HCT116 (cell line): ENCODE results near the gene PRKG1. TPM values are rescaled to one million over a fixed set of nuclear protein-coding genes. Genes with fewer than 3 reads are reported as not detected.

Experiments
- ATAC-seq: fragments of 200-7000 bp; cut with Tn5 transposase; 2 replicates; pipeline ENCODE4 v1.9.1; 2020; ENCODE audit warnings: mild to moderate bottlenecking, moderate library complexity
- BruUV-seq: library from RNA; stranded (reverse); fragments of 400-500 nt; replicated peaks from 2 replicates; lab custom pipeline; 2021; lab: Mats Ljungman, UMichigan
- CTCF ChIA-PET: fragments of 300-600 bp; sonication (Branson Sonifier 250); formaldehyde crosslinking; loops from one replicate; lab custom pipeline; 2021; ENCODE audit warnings: antibody characterized with exemption; lab: Charles Lee
- POLR2A ChIA-PET: fragments of 300-600, 350-600 bp; sonication (Branson Sonifier 250); formaldehyde crosslinking; loops from one replicate; lab custom pipeline; 2021; ENCODE audit warnings: antibody characterized with exemption; lab: Charles Lee
- RAD21 ChIA-PET, 2 experiments: fragments of 300-600 bp; sonication (Branson Sonifier 250); formaldehyde crosslinking; loops; one replicate each; lab custom pipeline; 2023; ENCODE audit warnings: low total read pairs in 2 of 2; ENCODE audit not compliant: uncharacterized antibody in 2 of 2, unreplicated experiment in 2 of 2, low non-redundant PET in 1 of 2; lab: Charles Lee
- DNase-seq: peaks from one replicate; pipeline ENCODE4 v3.0.0-alpha.2; 2010; ENCODE audit warnings: low read depth, low spot score
- H2AFZ ChIP-seq: fragments of 200-600 bp; shearing (Covaris generic), sonication (generic); 2 replicates; pipeline ENCODE4 v1.6.1; 2017; ENCODE audit warnings: low read depth, mixed run types, mixed read lengths, antibody characterized with exemption, low read length; ENCODE audit not compliant: poor library complexity, severe bottlenecking
- H3K27ac ChIP-seq: 2 replicates; pipeline ENCODE4 v1.5.1; 2012; ENCODE audit warnings: low read depth, low read length
- H3K27me3 ChIP-seq: fragments of 200-600 bp; sonication (generic); 2 replicates; pipeline ENCODE4 v1.6.1; 2016; ENCODE audit warnings: mixed run types, low read length, mixed read lengths; ENCODE audit not compliant: insufficient read depth
- H3K36me3 ChIP-seq, 2 experiments: fragments of 200-500 bp in 1 of 2; fragments of 200-600 bp in 1 of 2; sonication (Bioruptor generic) in 1 of 2; sonication (generic) in 1 of 2; 2 replicates each; pipeline versions ENCODE4 v1.5.1 to v1.6.1; 2014 to 2016; ENCODE audit warnings: low read length in 2 of 2, inconsistent platforms in 1 of 2, mixed read lengths in 1 of 2, mixed run types in 1 of 2; ENCODE audit not compliant: insufficient read depth in 2 of 2, control insufficient read depth in 1 of 2
- H3K4me1 ChIP-seq, 2 experiments: fragments of 200-600 bp in 1 of 2; sonication (generic) in 1 of 2; 2 replicates each; pipeline versions ENCODE4 v1.5.1 to v1.6.1; 2012 to 2017; ENCODE audit warnings: low read length in 2 of 2, inconsistent platforms in 1 of 2, mild to moderate bottlenecking in 1 of 2, mixed read lengths in 1 of 2, mixed run types in 1 of 2, moderate library complexity in 1 of 2; ENCODE audit not compliant: insufficient read depth in 2 of 2, control insufficient read depth in 1 of 2
- H3K4me2 ChIP-seq: fragments of 200-600 bp; sonication (generic); 2 replicates; pipeline ENCODE4 v1.6.1; 2017; ENCODE audit warnings: mixed run types, low read length, mixed read lengths
- H3K4me3 ChIP-seq, 2 experiments: fragments of 200-600 bp in 1 of 2; sonication (generic) in 1 of 2; replicated peaks in 1 of 2; 2 replicates each; pipeline ENCODE4 v1.5.1; 2011 to 2016; ENCODE audit warnings: low read length in 2 of 2, control low read depth in 1 of 2, low read depth in 1 of 2, mild to moderate bottlenecking in 1 of 2, mixed read lengths in 1 of 2, mixed run types in 1 of 2
- H3K79me2 ChIP-seq: fragments of 200-600 bp; sonication (generic); 2 replicates; pipeline ENCODE4 v1.6.1; 2017; ENCODE audit warnings: mild to moderate bottlenecking, mixed run types, low read length, moderate library complexity, mixed read lengths; ENCODE audit not compliant: insufficient read depth
- H3K9ac ChIP-seq: fragments of 200-600 bp; sonication (generic); 2 replicates; pipeline ENCODE4 v1.6.1; 2016; ENCODE audit warnings: low read length, mixed read lengths
- H3K9me2 ChIP-seq: fragments of 200-600 bp; sonication (generic), shearing (Covaris generic); 2 replicates; pipeline ENCODE4 v1.6.1; 2017; ENCODE audit warnings: mixed run types, mild to moderate bottlenecking, moderate library complexity; ENCODE audit not compliant: insufficient read depth
- H3K9me3 ChIP-seq, 2 experiments: fragments of 200-500 bp in 1 of 2; fragments of 200-600 bp in 1 of 2; sonication (Bioruptor generic) in 1 of 2; sonication (generic) in 1 of 2; 2 replicates each; pipeline ENCODE4 v1.6.1; 2014 to 2017; ENCODE audit warnings: low read length in 2 of 2, mixed read lengths in 2 of 2, inconsistent platforms in 1 of 2, low read depth in 1 of 2, mild to moderate bottlenecking in 1 of 2, mixed run types in 1 of 2, moderate library complexity in 1 of 2; ENCODE audit not compliant: control insufficient read depth in 1 of 2, insufficient read depth in 1 of 2
- H4K20me1 ChIP-seq: fragments of 200-600 bp; sonication (generic), shearing (Covaris generic); 2 replicates; pipeline ENCODE4 v1.6.1; 2017; ENCODE audit warnings: mixed run types, mild to moderate bottlenecking, moderate library complexity; ENCODE audit not compliant: insufficient read depth
- ATF3 ChIP-seq: IDR thresholded peaks from 2 replicates; pipeline ENCODE4 v1.6.1; 2012
- CTCF ChIP-seq, 3 experiments: fragments of 200-600 bp in 1 of 3; sonication (generic) in 1 of 3; IDR thresholded peaks in 2 of 3; conservative IDR thresholded peaks in 1 of 3; 2 replicates each; pipeline ENCODE4 v1.5.1; 2012 to 2017; ENCODE audit warnings: low read depth in 2 of 3, low read length in 2 of 3, antibody characterized with exemption in 1 of 3, borderline replicate concordance in 1 of 3, control low read depth in 1 of 3, mild to moderate bottlenecking in 1 of 3, mixed read lengths in 1 of 3, mixed run types in 1 of 3, moderate library complexity in 1 of 3; ENCODE audit not compliant: insufficient read depth in 1 of 3
- ELF1 ChIP-seq: IDR thresholded peaks from 2 replicates; pipeline ENCODE4 v1.6.1; 2012; ENCODE audit warnings: low read depth, borderline replicate concordance
- FOSL1 ChIP-seq: IDR thresholded peaks from 2 replicates; pipeline ENCODE4 v1.6.1; 2012; ENCODE audit warnings: low read depth
- JUND ChIP-seq: IDR thresholded peaks from 2 replicates; pipeline ENCODE4 v1.6.1; 2012
- MAX ChIP-seq: IDR thresholded peaks from 2 replicates; pipeline ENCODE4 v1.6.1; 2012
- POLR2AphosphoS5 ChIP-seq: IDR thresholded peaks from 2 replicates; pipeline ENCODE4 v1.6.1; 2011; ENCODE audit warnings: mild to moderate bottlenecking, low read depth, low read length, moderate library complexity
- REST ChIP-seq: IDR thresholded peaks from 2 replicates; pipeline ENCODE4 v1.6.1; 2012; ENCODE audit warnings: low read depth
- SRF ChIP-seq: IDR thresholded peaks from 2 replicates; pipeline ENCODE4 v1.6.1; 2012; ENCODE audit warnings: low read depth
- TCF7L2 ChIP-seq: IDR thresholded peaks from 2 replicates; pipeline ENCODE4 v1.7.0; 2011; ENCODE audit warnings: borderline replicate concordance, inconsistent platforms; ENCODE audit not compliant: insufficient read depth, insufficient read length; ENCODE audit errors: extremely low read depth
- intact Hi-C: fragments of 100-400 bp; cut with micrococcal nuclease; formaldehyde crosslinking; loops from 2 replicates; pipeline ENCODE4 v1.10.0; 2022
- total RNA-seq: library from RNA; stranded (reverse); gene quantifications from one replicate; pipeline ENCODE4 v1.2.1, GENCODE V29; 2021; ENCODE audit not compliant: unreplicated experiment

Gene PRKG1
- total RNA-seq, 1 experiment from 2014 or later, result 1.4 TPM

- CTCF ChIA-PET, result no interaction called here
Observed at GRCh38 chr10:51137756-51138529, 63.7 kb downstream of the PRKG1 start.

More at GRCh38 chr10:51137756-51138529, 63.7 kb downstream of the PRKG1 start:
- no peaks in the 10 kb centered on the region for H4K20me1 ChIP-seq
- H3K4me1 ChIP-seq, result no peaks in the 10 kb centered on the region
- no peaks in the 10 kb centered on the region for H3K79me2 ChIP-seq
- H3K27me3 ChIP-seq, result peaks cover 20% of the 10 kb centered on the region
- H3K4me2 ChIP-seq, result no peak overlapping the region
- H3K4me3 ChIP-seq, result no peak overlapping the region
- no peaks in the 10 kb centered on the region for H3K9me2 ChIP-seq
- H2AFZ ChIP-seq, result no peak overlapping the region
- no peaks in the 10 kb centered on the region for H3K9me3 ChIP-seq
- intact Hi-C loops, result no loop called here
- H3K36me3 ChIP-seq, result no peaks in the 10 kb centered on the region
- no peak for ATAC-seq
- RAD21 ChIA-PET, result no interaction called here
- no peak overlapping the region for H3K9ac ChIP-seq
- POLR2A ChIA-PET, result no interaction called here
- TF ChIP-seq TCF7L2 (no peak), SRF (no peak), MAX (no peak), POLR2AphosphoS5 (no peak), REST (no peak), JUND (no peak), ELF1 (no peak), CTCF (IDR thresholded peaks at IDR 0.05 in 2 of 3, conservative IDR thresholded peaks at IDR 0.05 in 1 of 3; ENCODE audit: borderline replicate concordance in 1 of 3, insufficient read depth in 1 of 3, low read depth in 2 of 3, low read length in 2 of 3) (no peak), FOSL1 (no peak), ATF3 (no peak)
- no peak overlapping the region for H3K27ac ChIP-seq
- DNase-seq, result no peak
- no TSS peak for BruUV-seq
